HG03571 (cell line): ENCODE results near the gene FAM107B.
"Not testable (repeated sequence)": the region's sequence is repeated elsewhere in the genome, so short reads cannot be mapped to it uniquely, and the experiment has no call there.

Experiments
- ATAC-seq: cut with Tn5 transposase; IDR thresholded peaks from one replicate; pipeline ENCODE4 v1.9.1; 2021; ENCODE audit not compliant: unreplicated experiment

The FAM107B gene

DNA sequence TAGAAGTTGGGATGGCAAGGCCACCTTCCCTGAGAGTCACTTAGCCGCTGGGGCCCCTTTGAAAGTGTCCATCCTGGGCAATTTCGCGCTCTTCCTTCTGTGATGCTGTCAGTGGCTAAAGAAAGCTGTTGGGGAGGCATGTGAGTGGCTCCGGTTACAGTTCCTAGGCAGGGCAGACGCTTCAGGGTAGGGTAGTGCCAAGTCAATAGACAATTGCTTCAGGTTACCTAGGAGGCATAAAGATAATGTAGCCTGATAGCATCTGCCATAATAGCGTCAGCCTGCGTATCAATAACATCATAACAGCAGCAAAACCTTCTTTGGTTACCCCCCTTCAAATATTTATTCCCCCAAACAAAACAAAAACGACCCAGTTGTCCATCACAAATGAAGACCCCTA, at the start of gene FAM107B:
TSS of gene FAM107B (minus strand) at position 101 of the 400 bp plus-strand sequence. CDS start 234 bp downstream, outside the sequence.
- ATAC-seq = no peak

- ATAC-seq = no peak
Measured at GRCh38 chr10:14823966-14824365, 49.3 kb upstream of the FAM107B start.

DNA sequence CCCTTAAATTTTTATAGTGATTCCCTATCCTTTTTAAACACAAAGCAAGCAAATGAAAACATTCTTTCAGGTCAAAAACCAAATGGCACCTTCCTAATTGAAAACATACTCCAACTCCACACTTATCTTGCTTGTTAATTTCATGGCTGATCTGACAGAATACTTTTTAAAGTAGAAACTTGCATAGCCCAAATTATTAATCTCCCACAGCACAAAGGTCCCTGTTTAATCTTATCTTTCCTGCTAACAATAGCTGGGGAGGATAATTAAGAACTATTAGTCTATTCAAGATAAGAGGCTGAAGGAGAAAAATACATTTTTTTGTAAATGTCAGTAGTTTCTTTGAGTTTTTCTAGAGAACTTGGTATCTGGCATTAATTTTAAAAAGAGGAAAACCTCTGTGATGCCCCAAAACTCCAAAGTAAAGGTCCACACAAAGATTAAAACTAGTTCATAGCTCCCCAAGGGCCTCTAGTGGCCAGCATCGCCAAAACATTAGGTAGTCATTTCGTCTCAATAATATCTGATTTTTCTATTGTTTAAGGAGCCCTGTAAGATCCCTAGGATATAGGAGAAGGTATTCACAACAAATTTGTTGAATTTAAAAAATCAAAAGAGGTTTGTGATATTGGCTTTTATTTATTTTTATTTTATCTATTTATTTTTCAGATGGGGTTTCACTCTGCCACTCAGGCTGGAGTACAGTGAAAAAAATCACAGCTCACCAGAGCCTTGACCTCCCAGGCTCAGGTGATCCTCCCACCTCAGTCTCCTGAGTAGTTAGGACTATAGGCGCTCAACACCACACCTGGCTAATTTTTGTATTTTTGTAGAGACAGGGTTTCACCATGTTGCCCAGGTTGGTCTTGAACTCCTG, 48.4 kb upstream of the FAM107B start:
- no peak for ATAC-seq

DNA sequence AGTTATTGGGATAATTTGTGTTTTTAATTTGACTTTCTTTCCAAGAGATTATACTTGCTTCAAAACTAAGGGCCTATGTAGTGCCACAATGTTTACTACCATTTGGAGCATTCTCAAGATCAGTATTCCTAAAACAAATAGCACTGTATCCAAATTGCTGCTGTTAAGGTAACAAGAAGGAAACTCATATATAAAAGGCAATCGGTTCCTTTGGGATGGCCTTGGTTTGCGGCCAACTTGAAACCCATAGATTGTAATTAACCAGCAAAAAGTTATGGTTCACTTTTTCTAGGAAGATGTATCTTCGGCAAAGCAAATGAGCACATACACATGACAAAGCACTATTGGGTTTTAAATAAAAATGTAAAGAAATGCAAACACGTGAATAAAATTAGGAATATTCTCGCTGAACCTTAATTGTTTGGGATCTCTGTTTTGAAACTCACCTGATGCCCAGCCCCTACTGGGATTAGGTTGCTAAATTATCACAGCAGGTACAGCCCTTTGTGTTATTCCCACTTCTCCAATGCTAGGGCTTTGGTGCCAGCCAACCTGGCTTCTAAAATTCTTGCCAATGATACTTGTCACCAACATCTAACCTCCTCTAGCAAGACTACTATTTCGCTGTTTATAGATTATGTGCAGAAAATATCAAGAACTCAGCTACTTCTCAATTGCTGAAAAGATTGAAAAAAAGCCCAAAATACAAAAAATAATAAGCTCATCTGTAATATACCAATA, 47.1 kb upstream of the FAM107B start:
- ATAC-seq = no peak

- no peak for ATAC-seq
Measured at GRCh38 chr10:14820775-14821154, 46.1 kb upstream of the FAM107B start.

DNA sequence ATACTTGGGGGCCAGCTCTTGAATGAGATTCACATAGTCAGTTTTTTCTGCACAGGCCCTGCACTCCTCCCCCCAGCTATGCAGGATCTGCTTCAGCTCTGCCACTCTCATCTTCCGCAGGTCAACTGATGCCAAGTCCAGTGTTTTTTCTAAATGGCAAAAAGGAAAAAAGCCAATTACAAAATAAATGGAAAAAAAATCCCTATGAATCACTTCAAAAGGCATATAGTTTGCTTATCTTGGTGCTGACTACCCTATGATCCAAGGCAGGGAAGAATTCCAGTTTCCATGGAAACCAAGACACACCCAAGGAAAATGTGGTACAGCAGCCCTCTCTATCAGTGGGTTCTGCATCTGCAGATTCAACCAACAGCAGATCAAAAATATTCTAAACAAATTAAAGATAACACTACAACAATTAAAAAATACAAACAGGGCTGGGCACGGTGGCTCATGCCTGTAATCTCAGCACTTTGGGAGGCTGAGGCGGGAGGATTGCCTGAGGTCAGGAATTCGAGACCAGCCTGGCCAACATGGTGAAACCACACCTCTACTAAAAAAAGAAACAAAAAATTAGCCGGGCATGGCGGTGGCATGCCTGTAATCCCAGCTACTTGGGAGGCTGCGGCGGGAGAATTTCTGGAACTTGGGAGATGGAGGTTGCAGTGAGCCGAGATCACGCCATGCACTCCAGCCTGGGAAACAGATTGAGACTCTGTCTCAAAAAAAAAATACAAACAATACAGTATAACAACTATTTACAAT, 45.5 kb upstream of the FAM107B start:
- ATAC-seq = no peak

DNA sequence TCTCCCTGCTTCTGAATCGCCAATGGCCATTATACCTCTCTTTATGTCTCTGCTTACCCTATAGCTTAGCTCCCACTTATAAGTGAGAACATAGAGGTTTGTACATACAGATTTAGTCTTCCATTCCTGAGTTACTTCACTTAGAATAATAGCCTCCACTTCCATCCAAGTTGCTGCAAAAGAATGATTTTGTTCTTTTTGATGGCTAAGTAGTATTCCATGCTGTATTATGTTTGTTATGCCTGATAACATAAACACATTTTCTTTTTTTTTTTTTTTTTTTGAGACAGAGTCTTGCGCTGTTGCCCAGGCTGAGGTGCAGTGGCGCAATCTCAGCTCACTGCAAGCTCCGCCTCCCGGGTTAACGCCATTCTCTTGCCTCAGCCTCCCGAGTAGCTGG, 42.0 kb upstream of the FAM107B start:
- not testable (repeated sequence) for ATAC-seq

GRCh38 chr10:14815681-14816080, 41.0 kb upstream of the FAM107B start:
- no peak for ATAC-seq

DNA sequence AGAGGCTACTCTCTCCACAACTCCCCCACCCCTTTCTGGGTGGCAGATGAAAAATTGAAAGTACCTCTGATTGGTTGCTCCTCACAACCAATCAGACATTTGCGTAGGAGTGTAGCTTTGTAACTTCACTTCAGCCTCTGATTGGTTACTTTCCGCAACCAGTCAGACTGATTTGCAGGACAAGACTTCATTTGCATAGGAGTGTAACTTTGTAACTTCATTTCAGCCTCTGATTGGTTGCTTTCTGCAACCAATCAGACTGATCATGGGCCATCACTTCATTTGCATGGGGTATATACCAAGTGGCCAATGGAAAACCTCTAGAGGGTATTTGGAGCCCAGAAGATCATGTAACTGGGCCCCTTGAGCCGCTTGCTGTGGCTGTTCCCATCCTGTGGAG, 37.6 kb upstream of the FAM107B start:
- ATAC-seq = no peak

- no peak for ATAC-seq
Measured at GRCh38 chr10:14810969-14811953, 36.6 kb upstream of the FAM107B start.

DNA sequence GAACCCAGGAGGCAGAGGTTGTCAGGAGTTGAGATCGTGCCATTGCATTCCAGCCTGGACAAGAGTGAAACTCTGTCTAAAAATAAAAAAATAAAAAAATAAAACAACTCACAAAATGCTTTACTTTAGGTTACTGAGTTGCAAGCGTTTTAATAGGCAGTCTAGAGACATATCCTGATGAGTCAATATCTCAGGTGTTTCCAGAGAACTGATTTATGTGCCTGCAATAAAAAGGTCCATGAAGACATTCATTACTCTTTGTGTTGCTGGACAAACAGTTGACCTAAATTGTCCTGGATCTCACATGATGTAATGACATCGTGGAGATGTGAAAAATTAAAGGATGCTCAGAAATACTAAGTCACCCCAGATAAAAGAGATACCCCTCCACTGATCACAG, 31.6 kb upstream of the FAM107B start:
- no peak for ATAC-seq

DNA sequence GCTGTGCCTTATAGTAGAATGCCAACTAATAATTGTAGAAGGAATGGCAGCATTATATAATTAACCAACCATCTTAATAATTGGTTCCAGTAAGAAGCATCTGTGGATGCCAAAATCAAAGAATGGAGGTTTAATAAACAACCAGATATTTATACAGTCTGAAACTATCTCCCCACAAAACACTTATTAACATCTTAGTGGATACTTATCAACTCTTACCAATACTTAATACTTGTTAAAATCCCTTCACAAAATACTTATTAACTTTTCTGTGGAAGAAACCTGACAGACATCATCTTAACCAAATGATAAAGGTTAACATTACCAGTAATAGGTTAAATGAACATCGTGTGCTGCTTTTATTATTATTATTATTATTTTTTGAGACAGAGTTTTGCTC, 29.1 kb upstream of the FAM107B start:
- peak; percentile 57 for ATAC-seq

DNA sequence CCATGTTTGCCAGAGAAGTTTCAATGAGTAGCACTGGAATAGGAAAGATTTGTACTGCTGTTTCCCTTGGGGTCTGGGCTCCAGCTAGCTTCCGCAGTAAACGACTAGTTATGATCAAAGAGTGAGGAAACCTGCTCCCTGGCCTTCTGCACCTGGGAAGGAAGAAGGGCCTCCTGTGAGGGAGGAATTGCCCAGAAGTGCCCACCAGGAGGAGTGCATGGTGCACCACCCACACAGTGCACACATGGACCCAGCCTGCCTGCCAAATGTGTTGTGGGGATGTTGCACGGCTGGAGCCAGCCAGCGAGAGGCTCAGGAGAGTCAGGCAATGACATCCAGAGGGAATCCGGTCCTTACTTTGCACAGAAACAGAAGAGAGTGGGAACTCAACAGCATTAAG, 27.0 kb upstream of the FAM107B start:
- no peak for ATAC-seq

GRCh38 chr10:14800397-14800796, 25.7 kb upstream of the FAM107B start:
- ATAC-seq = no peak

DNA sequence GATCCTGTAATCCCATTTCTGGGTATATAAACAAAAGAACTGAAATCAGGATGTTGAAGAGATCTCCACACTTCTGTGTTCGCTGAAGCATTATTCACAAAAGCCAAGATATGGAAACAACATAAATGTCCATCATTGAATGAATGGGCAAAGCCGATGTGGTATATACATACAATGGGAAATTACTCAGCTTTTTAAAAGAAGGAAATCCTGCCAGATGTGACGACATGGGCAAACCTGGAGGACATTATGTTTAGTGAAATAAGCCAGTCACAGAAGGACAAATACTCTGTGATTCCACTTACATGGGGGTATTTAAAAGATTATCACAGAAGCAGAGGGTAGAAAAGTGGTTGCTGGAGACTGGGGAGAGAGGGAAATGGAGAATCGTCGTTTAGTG, 23.9 kb upstream of the FAM107B start:
- no peak for ATAC-seq

- no peak for ATAC-seq
Measured at GRCh38 chr10:14787938-14788337, 13.2 kb upstream of the FAM107B start.

DNA sequence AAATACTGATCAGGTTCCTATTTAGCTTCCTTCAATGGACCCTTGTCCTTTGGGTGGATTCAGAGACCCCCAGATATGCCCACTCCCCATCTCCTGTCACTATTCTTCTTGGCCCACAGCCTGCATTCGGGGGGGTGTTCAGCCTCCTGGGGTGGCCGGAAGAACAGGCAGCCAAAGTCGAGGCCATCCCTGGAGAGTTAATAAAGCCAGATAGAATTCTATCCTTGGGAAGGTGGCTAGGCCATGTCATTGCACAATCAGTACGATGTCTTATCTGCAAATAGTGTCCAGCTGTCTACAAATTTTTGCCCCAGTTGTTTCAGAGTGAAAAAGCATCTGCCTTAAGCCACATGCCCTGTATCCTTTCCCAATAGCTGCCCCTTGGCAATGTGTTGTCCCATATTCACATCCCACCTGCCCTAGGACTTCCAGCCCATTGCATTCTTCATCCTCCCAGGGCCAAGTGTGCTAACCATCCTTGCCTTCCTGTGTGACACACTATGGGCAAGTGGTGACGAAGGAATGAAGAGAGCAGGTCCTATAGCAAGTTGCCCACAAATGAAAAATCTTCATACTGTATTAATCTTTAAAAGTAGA, 9.9 kb upstream of the FAM107B start:
- ATAC-seq = no peak

DNA sequence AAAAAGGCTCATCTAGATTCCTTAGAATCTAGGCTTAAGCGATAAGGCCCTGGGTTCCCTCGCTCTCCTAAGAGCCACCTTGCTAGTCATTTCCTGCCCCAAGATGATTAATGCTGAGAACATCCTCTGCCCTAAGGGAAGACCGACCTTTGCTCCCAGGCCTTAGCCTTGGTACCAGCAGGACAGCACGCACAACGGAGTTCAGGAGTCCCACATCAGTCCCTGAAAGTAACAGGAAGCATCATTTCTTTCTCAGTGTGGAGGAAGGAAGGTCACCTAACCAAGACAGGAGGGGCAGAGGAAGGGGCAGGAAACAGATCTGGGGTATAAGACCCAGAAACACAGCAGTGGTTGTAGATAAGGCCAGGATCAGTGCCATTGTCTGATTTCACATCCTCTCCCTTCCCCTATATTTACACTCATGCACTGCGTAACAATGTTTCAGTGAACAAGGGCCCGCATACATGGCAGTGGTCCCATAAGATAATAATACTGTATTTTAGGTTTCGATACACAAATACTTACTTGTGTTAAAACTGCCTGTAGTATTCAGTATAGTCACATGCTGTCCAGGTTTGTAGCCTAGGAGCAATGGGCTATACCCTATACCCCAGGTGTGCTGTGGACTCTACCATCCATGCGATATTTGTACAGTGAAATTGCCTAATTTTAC, 8.1 kb upstream of the FAM107B start:
- ATAC-seq = no peak

DNA sequence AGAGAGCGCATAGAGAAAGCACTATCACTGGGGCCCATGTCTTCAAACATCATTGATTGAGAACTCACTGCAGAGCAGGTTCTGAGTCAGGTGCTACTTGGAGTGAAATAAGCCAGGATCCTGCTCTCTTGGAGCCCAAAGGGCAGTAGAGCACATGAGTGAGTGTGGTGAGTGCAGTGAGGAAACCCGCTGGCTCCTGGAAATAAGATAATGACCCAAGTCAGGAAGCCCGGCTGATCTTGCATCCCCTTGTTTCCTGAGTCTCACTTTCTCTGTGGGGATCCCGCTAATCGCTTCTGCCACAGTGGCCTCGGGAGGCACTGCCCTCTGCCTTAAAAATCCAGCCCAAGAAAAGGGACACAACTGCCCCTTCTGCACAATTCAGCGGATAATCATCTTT, 7.1 kb upstream of the FAM107B start:
- no peak for ATAC-seq
